Naive B cell (primary cell): ENCODE data around the gene FMO5. TPM values are rescaled to one million over a fixed set of nuclear protein-coding genes. Genes with fewer than 3 reads are reported as not detected.
"Not testable (repeated sequence)": the region's sequence is repeated elsewhere in the genome, so short reads cannot be mapped to it uniquely, and the experiment has no call there.

Experiments used
- ATAC-seq, 2 donors: fragments of 150-1000 bp; cut with Tn5 transposase; 2 replicates each; pipeline ENCODE4 v1.10.0; 2021; ENCODE audit warnings: low read depth in 2 of 2, mild to moderate bottlenecking in 2 of 2, moderate library complexity in 2 of 2
- DNase-seq: peaks from one replicate; pipeline ENCODE4 v3.0.0; 2022
- H3K27ac Mint-ChIP-seq, 6 donors: one replicate each; pipeline ENCODE4 v1.8.0; 2020 to 2022; ENCODE audit warnings: mild to moderate bottlenecking in 6 of 6, mixed read lengths in 6 of 6, moderate library complexity in 5 of 6, inconsistent platforms in 2 of 6
- H3K27me3 Mint-ChIP-seq, 3 donors: one replicate each; pipeline ENCODE4 v1.8.0; 2021 to 2022; ENCODE audit warnings: mixed read lengths in 3 of 3, mild to moderate bottlenecking in 1 of 3
- H3K36me3 Mint-ChIP-seq, 2 donors: one replicate each; pipeline ENCODE4 v1.8.0; 2020 to 2022; ENCODE audit warnings: mixed read lengths in 2 of 2, inconsistent platforms in 1 of 2, mild to moderate bottlenecking in 1 of 2
- H3K4me1 Mint-ChIP-seq, 3 donors: one replicate each; pipeline ENCODE4 v1.8.0; 2020 to 2022; ENCODE audit warnings: mixed read lengths in 3 of 3, inconsistent platforms in 1 of 3, mild to moderate bottlenecking in 1 of 3, moderate library complexity in 1 of 3
- H3K4me3 Mint-ChIP-seq, 8 donors: one replicate each; pipeline ENCODE4 v1.8.0; 2020 to 2022; ENCODE audit warnings: mild to moderate bottlenecking in 8 of 8, mixed read lengths in 8 of 8, moderate library complexity in 8 of 8, inconsistent platforms in 2 of 8
- H3K9me3 Mint-ChIP-seq, 7 donors: one replicate each; pipeline ENCODE4 v1.8.0; 2020 to 2022; ENCODE audit warnings: mixed read lengths in 7 of 7, mild to moderate bottlenecking in 5 of 7, inconsistent platforms in 2 of 7, moderate library complexity in 1 of 7
- polyA plus RNA-seq, 6 donors: library from polyadenylated mRNA; unstranded; fragments of 300-500 nt; fragmentation: Illumina TruSeq; gene quantifications; one replicate each; pipeline ENCODE4 v1.2.3, GENCODE V29; 2021; ENCODE audit warnings: low read depth in 6 of 6

FMO5 gene
- polyA plus RNA-seq, 6 donors from 2014 or later: 6.5 to 17.5 (median 9.7) TPM

DNA sequence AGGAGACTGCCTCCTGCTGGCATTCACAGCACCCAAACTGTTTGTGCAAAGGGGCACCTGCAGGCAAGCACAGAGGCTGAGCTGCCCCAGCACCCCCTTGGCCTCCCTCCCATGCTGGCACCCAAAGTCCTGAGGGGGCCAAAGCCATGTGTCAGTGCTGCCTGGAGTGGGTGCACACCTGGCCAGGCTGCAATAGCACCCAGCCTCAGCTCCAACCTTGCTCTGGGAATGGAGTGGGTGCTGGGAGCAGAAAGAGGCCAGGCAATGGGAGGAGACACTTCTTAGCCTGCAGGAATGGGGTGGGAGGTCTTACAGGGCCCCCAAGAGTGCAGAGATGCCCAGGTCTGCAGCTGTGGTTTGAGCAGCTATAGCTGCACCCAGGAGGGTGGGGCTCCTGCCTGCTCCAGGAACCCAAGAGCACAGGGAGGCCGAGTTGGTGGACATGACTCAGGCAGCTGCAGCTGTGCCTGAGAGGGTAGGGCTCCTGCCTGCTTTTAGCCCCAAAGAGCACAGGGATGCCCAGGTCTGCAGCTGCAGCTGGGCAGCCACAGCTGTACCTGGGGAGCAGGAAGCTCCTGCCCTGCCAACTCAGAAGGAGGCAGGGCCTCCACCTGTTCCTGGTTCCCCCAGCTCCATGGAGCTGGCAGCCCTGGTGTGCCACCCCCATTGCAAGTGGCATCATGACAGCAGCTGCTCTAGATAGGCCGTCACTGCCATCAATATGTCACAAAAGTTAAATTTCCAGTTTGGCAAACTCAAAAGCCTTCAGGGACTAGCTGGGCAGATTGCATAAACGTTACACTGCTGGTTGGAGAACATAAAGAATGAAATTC, 12.0 kb upstream of the FMO5 start:
- DNase-seq: no peak
- peak overlapping the region in 1 of 6 donors; percentile 30 for H3K27ac Mint-ChIP-seq
- H3K27me3 Mint-ChIP-seq: peaks cover 0 to 11% (median 3%) of the 10 kb centered on the region in 3 donors
- H3K4me1 Mint-ChIP-seq: peaks cover 3 to 6% (median 4%) of the 10 kb centered on the region in 3 donors
- H3K4me3 Mint-ChIP-seq: no peak overlapping the region
- no peak for ATAC-seq
- H3K36me3 Mint-ChIP-seq: no peaks in the 10 kb centered on the region
- peaks cover 0 to 3% (median 0%) of the 10 kb centered on the region in 7 donors for H3K9me3 Mint-ChIP-seq

- no peak overlapping the region for H3K4me3 Mint-ChIP-seq
- peaks cover 0 to 11% (median 3%) of the 10 kb centered on the region in 3 donors for H3K27me3 Mint-ChIP-seq
- peaks cover 0 to 2% (median 0%) of the 10 kb centered on the region in 3 donors for H3K4me1 Mint-ChIP-seq
- no peaks in the 10 kb centered on the region for H3K36me3 Mint-ChIP-seq
- no peak for DNase-seq
- ATAC-seq: no peak
- H3K27ac Mint-ChIP-seq: no peak overlapping the region
- peaks cover 0 to 3% (median 0%) of the 10 kb centered on the region in 7 donors for H3K9me3 Mint-ChIP-seq
Observed at GRCh38 chr1:147236448-147236847, 11.3 kb upstream of the FMO5 start.

- Mint-ChIP-seq H3K27ac (peak overlapping the region in 1 of 6 donors; percentile 33), H3K9me3 (peaks cover 0 to 3% (median 0%) of the 10 kb centered on the region in 7 donors), H3K36me3 (no peaks in the 10 kb centered on the region), H3K4me3 (peak overlapping the region in 1 of 8 donors; percentile 33), H3K27me3 (peaks cover 0 to 11% (median 3%) of the 10 kb centered on the region in 3 donors), H3K4me1 (no peaks in the 10 kb centered on the region)
- ATAC-seq (no peak), DNase-seq (no peak)
Observed at GRCh38 chr1:147235822-147236221, 10.7 kb upstream of the FMO5 start.

DNA sequence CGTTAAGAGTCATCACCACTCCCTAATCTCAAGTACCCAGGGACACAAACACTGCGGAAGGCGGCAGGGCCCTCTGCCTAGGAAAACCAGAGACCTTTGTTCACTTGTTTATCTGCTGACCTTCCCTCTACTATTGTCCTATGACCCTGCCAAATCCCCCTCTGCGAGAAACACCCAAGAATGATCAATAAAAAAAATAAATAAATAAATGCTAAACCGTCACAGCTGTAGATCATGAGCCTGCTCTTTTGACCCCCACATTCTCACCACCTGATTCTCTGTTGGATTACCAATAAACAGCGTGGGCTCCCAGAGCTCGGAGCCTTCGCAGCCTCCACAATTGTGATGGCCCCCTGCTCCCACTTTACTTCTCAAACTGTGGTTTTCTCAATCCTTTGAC, 8.8 kb upstream of the FMO5 start:
- not testable (repeated sequence) for ATAC-seq, H3K9me3 Mint-ChIP-seq, H3K27me3 Mint-ChIP-seq, H3K4me1 Mint-ChIP-seq, H3K27ac Mint-ChIP-seq, H3K4me3 Mint-ChIP-seq, H3K36me3 Mint-ChIP-seq, DNase-seq

GRCh38 chr1:147231032-147231431, 5.9 kb upstream of the FMO5 start:
- not testable (repeated sequence) for H3K27me3 Mint-ChIP-seq, H3K4me3 Mint-ChIP-seq, H3K4me1 Mint-ChIP-seq, H3K9me3 Mint-ChIP-seq, ATAC-seq, H3K36me3 Mint-ChIP-seq, DNase-seq, H3K27ac Mint-ChIP-seq

- H3K4me3 Mint-ChIP-seq: peak overlapping the region; percentile 80 to 100 (median 94)
Observed at GRCh38 chr1:147223740-147224615, 1.2 kb downstream of the FMO5 start.

DNA sequence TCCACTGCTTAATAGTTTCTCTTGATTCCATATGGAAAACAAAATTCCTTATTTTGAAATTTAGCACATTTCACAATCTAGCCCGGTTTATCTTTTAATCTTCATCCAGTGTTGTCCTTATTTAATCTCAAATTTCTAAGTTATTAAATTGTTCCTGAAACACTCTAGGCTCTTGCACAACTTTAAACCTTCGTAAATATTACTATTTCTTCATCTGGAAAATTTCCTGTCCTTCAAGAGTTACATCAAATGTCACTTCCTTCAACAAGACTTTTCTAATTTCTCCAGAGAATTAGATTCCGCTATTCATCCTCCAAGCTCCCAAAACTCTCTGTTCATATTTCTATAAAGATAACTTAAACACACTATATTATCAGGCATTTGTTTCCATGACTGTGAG, 6.5 kb downstream of the FMO5 start:
- ATAC-seq: no peak
- H3K27ac Mint-ChIP-seq: no peak overlapping the region
- H3K4me3 Mint-ChIP-seq: no peak overlapping the region

More at GRCh38 chr1:147223740-147224615, 1.2 kb downstream of the FMO5 start:
- Mint-ChIP-seq H3K4me1 (peaks cover 32 to 43% (median 38%) of the 10 kb centered on the region in 3 donors), H3K36me3 (peaks cover 0 to 15% of the 10 kb centered on the region in 2 donors), H3K27ac (peak overlapping the region in 3 of 6 donors; percentile 27 to 67 (median 56)), H3K27me3 (no peaks in the 10 kb centered on the region), H3K9me3 (peaks cover 0 to 4% (median 0%) of the 10 kb centered on the region in 7 donors)
- no peak for DNase-seq
- ATAC-seq: no peak

DNA sequence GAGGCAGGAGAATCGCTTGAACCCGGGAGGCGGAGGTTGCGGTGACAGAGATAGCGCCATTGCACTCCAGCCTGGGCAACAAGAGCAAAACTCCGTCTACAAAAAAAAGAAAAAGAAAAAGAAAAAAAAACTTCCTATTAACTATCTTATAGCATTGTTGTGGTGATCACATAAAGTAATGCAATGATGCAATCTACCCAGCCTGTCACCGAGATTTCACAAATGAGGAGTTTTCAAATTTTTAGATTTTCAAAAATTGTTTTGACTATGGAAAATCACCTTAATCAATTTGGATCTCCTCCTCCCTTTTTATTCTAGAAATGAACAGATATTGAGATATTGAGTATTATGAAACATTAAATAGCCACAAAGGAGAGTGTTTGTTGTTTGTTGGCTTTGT, 8.0 kb downstream of the FMO5 start:
- H3K4me1 Mint-ChIP-seq: peaks cover 23 to 41% (median 38%) of the 10 kb centered on the region in 3 donors
- peak overlapping the region in 1 of 8 donors; percentile 10 for H3K4me3 Mint-ChIP-seq
- DNase-seq (no peak), ATAC-seq (no peak)
- no peaks in the 10 kb centered on the region for H3K9me3 Mint-ChIP-seq
- no peak overlapping the region for H3K27ac Mint-ChIP-seq
- H3K27me3 Mint-ChIP-seq: no peaks in the 10 kb centered on the region
- peaks cover 7 to 16% of the 10 kb centered on the region in 2 donors for H3K36me3 Mint-ChIP-seq

More for the DNA sequence above, 6.5 kb downstream of the FMO5 start:
- no peak for DNase-seq
- Mint-ChIP-seq H3K27me3 (no peaks in the 10 kb centered on the region), H3K36me3 (peaks cover 7 to 15% of the 10 kb centered on the region in 2 donors), H3K9me3 (no peaks in the 10 kb centered on the region), H3K4me1 (peaks cover 22 to 36% (median 36%) of the 10 kb centered on the region in 3 donors)

DNA sequence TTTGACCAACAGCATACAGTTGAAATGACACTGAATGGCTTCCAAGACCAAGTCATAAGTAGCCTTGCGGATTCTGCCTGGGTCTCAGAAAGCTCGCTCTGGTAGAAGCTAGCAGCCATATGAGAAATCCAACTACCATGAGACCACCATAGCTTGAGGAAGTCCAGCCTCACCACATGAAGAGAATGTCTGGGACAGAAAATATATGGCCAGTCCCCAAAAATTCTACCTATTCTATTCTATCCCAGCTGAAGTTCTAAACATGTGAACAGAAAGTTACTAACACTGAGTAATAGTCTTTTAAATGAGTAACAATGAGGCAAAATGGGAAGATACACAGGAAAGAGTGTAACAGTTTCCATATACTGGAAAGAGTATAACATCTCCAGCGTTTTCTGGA, 9.0 kb downstream of the FMO5 start:
- no peaks in the 10 kb centered on the region for H3K9me3 Mint-ChIP-seq
- no peaks in the 10 kb centered on the region for H3K27me3 Mint-ChIP-seq
- H3K4me3 Mint-ChIP-seq: no peak overlapping the region
- no peak for DNase-seq
- H3K36me3 Mint-ChIP-seq: peaks cover 7 to 12% of the 10 kb centered on the region in 2 donors
- no peak for ATAC-seq
- peak overlapping the region in 4 of 6 donors; percentile 11 to 55 (median 37) for H3K27ac Mint-ChIP-seq
- H3K4me1 Mint-ChIP-seq: peaks cover 22 to 38% (median 35%) of the 10 kb centered on the region in 3 donors

GRCh38 chr1:147215540-147215916, 9.6 kb downstream of the FMO5 start:
- Mint-ChIP-seq H3K27ac (peak overlapping the region in 3 of 6 donors; percentile 12 to 60 (median 13)), H3K27me3 (no peaks in the 10 kb centered on the region), H3K36me3 (peaks cover 7 to 11% of the 10 kb centered on the region in 2 donors), H3K4me3 (peak overlapping the region in 2 of 8 donors; percentile 13 to 49), H3K4me1 (peaks cover 22 to 38% (median 35%) of the 10 kb centered on the region in 3 donors), H3K9me3 (no peaks in the 10 kb centered on the region)
- no peak for DNase-seq
- ATAC-seq: no peak

DNA sequence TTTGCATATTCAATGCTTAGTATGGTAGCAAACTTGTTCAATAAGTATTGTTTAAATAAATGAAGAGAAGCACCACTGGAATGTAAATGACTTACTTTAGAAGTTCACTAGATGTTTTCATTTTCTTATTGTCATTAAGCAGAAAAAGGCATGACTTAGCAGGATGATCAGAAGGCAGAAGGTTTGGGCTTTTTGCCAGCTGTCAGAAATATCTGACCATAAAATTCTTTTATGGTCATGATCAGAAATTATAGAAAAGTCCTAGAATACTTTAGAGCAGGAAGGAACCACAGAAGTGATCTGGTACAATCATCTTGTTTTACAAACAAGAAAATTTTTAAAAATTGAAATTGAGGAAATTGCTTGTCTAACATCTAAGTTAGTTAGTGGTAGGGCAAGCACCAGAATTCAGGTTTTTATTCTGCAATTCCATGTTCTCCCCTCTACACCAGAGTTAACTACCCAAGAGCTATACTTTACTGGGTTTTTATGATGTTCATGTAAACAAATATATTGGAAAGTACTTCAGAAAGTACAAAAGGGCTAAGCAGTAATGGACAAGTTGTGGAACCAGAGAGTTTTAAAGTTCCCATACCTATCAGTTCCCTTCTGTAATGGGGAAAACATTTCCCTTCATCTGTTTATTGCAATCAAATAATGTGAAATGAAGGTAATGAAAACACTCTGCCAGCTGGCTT, 10.1 kb downstream of the FMO5 start:
- no peaks in the 10 kb centered on the region for H3K9me3 Mint-ChIP-seq
- peaks cover 6 to 7% of the 10 kb centered on the region in 2 donors for H3K36me3 Mint-ChIP-seq

GRCh38 chr1:147214325-147214724, 10.8 kb downstream of the FMO5 start:
- Mint-ChIP-seq H3K27ac (peak overlapping the region; percentile 32 to 92 (median 76)), H3K27me3 (no peaks in the 10 kb centered on the region), H3K4me3 (peak overlapping the region in 7 of 8 donors; percentile 24 to 87 (median 71)), H3K9me3 (no peaks in the 10 kb centered on the region), H3K4me1 (peaks cover 22 to 38% (median 35%) of the 10 kb centered on the region in 3 donors), H3K36me3 (peaks cover 10 to 12% of the 10 kb centered on the region in 2 donors)
- ATAC-seq (peak; percentile 78 to 79), DNase-seq (no peak)

More for the DNA sequence above, 10.1 kb downstream of the FMO5 start:
- DNase-seq: no peak
- Mint-ChIP-seq H3K4me3 (peak overlapping the region in 3 of 8 donors; percentile 24 to 73 (median 49)), H3K4me1 (peaks cover 22 to 38% (median 35%) of the 10 kb centered on the region in 3 donors), H3K27me3 (no peaks in the 10 kb centered on the region), H3K27ac (peak overlapping the region in 3 of 6 donors; percentile 13 to 92 (median 32))
- ATAC-seq: no peak
